ENCODE data around the gene CLNS1A.

DNA sequence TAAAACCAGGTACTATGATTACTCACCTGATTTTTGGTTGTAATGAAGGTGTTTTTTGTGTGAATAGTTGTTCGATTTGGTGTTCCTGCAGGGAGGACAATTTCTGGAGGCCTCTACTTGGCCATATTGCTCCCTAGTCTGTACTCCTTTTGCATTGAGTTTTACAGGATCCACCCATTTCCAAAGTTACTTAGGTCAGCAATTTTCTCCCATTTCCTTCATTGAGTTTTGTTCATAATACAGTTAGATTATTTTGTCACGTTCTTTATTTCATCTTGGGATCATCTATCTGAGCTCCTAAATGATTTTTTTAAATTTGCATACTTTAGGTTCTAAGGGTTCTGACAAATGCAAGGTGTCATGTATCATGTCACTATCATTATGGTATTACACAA, 67.9 kb downstream of the CLNS1A start:
- TF ChIP-seq, protein P1, sequence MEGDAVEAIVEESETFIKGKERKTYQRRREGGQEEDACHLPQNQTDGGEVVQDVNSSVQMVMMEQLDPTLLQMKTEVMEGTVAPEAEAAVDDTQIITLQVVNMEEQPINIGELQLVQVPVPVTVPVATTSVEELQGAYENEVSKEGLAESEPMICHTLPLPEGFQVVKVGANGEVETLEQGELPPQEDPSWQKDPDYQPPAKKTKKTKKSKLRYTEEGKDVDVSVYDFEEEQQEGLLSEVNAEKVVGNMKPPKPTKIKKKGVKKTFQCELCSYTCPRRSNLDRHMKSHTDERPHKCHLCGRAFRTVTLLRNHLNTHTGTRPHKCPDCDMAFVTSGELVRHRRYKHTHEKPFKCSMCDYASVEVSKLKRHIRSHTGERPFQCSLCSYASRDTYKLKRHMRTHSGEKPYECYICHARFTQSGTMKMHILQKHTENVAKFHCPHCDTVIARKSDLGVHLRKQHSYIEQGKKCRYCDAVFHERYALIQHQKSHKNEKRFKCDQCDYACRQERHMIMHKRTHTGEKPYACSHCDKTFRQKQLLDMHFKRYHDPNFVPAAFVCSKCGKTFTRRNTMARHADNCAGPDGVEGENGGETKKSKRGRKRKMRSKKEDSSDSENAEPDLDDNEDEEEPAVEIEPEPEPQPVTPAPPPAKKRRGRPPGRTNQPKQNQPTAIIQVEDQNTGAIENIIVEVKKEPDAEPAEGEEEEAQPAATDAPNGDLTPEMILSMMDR (conservative IDR thresholded peaks at IDR 0.05 in 1 of 2, IDR thresholded peaks at IDR 0.05 in 1 of 2; ENCODE audit: extremely low read depth in 1 of 2, insufficient read depth in 1 of 2, low read depth in 1 of 2, low read length in 2 of 2): no peak
- no peak for TF ChIP-seq EZH2 (IDR thresholded peaks at IDR 0.05; ENCODE audit: borderline replicate concordance, low read length)

Data from mammary epithelial cell (primary cell).